ENCODE measurements around the gene TLE6. TPM values are rescaled to one million over a fixed set of nuclear protein-coding genes. Genes with fewer than 3 reads are reported as not detected.
A peak's percentile ranks its signal among the peaks of the same experiment; 100 is the strongest.
"Not testable (repeated sequence)": the region's sequence is repeated elsewhere in the genome, so short reads cannot be mapped to it uniquely, and the experiment has no call there.

The TLE6 gene
- polyA plus RNA-seq (ENCODE audit: insufficient read length in 12 of 12): under 1 TPM in 10 of 12 donors, not detected in 2; 0.21 to 0.92 (median 0.63) TPM
- long read RNA-seq, donor 1: 0 reads
- long read RNA-seq, donor 2: 0 reads
- long read RNA-seq, donor 3: 0 reads
- long read RNA-seq, donor 4: 0 reads
- long read RNA-seq, donor 5: 0 reads
- long read RNA-seq, donor 6: 0 reads
- long read RNA-seq, donor 7: 0 reads
- long read RNA-seq, donor 8: 0 reads
- long read RNA-seq, donor 9: 0 reads
- long read RNA-seq, donor 10: 0 reads
- long read RNA-seq, donor 11: 0 reads

GRCh38 chr19:2977001-2977745, at the start of gene TLE6:
Gene TLE6, plus strand, starts transcription at chr19:2977564. Its CDS starts 670 bp downstream, at chr19:2978234.
- DNase-seq: peak; percentile 93

DNA sequence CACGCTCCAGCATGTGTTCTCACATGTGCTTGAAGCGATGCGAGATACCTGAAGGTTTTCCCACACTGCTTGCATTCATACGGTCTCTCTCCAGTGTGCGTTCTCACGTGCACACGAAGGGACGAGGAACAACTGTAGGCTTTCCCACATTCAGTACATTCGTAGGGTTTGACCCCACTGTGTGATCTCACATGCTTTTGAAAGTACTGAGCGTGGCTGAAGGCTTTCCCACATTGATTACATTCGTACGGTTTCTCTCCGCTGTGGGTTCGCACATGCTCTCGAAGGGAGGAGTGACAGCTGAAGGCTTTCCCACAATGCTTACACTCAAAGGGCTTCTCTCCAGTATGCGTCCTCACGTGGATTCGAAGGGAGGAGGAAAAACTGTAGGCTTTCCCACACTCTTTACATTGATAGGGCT, 43.9 kb upstream of the TLE6 start:
- DNase-seq: no peak

DNA sequence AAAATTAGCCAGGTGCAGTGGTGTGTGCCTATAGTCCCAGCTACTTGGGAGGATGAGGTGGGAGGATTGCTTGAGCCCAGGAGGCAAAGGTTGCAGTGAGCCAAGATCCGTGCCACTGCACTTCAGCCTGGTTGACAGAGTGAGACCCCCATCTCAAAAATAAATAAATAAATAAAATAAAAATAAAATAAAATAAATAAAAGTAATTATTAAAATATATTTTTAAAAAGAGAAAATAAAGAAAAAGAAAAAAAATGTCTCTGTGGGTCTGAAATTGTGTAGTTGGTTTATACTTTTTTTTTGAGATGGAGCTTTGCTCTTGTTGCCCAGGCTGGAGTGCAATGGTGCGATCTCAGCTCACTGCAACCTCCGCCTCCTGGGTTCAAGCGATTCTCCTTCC, 41.5 kb upstream of the TLE6 start:
- not testable (repeated sequence) for DNase-seq

DNA sequence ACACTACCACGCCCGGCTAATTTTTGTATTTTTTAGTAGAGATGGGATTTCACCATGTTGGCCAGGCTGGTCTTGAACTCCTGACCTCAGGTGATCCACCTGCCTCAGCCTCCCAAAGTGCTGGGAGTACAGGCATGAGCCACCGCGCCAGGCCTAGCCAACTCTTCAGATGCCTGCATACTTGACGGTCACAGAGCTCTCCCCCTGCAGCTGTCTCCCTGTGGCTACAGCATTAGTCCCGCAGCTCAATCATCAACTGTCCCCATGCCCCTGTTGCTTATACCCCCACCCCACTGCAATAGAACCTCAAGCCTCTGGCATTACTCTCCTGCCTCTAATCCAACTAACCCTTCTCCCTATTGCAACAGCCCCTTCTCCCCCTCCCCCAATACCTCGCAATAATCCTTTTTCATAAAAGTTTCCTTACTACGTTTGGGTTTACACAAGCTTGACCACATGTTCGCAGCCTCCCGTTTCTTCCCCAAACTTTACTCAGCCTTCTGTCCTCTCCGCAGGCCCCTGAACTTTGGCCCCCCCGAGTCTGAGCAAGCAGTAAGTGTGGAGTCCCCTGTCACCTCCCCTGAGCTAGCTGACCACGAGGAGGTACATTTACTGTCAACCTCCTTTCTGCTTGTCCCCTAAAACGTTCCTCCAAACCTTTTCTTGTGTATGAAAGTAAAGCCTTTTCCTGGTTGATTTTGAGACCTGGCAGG, 34.3 kb upstream of the TLE6 start:
- DNase-seq: no peak

- DNase-seq: no peak
Measured at GRCh38 chr19:2944403-2944774, 33.0 kb upstream of the TLE6 start.

DNA sequence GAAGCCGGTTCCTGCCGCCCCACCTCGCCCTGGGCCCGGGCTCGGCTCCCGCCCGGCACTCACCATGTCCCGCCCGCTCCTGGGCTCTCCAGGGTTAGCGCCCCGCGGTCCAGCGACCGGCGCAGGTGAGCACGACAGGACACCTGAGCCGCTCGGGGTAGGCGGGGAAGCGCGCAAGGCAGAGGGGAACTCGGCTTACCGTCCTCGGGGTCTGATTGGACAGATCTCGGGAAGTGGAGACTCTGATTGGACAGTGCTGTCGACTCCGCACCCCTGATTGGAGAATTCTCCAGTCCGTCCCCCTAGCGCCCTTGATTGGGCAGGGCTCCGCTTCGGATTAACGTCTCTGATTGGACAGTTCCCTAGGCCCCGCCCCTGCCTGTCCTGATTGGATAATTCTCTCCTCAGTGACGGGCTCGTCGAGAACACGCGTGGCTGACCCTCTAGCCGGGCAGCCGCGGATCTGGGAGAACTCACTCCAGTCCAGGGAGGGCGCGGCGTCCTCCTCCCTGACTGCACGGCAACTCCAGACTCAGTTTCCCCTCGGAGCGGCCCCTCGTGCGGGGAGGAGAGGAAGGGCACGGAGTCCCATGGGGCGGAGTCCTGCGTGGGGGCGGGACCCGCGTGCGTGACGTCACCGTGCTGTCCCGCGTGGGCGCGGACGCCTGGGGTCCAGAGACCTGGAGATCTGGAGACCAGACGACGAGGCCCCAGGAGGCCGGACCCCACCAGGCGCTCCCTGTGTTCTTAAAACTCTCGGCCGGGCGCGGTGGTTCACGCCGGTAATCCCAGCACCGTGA, 32.4 kb upstream of the TLE6 start, which contains the start of gene ZNF77:
ZNF77 (minus strand) TSS at position 197 of the 800 bp plus-strand sequence; CDS start at position 66, 131 bp downstream.
- DNase-seq: peak; percentile 99

- DNase-seq: no peak
Measured at GRCh38 chr19:2945575-2946184, 31.7 kb upstream of the TLE6 start.

DNA sequence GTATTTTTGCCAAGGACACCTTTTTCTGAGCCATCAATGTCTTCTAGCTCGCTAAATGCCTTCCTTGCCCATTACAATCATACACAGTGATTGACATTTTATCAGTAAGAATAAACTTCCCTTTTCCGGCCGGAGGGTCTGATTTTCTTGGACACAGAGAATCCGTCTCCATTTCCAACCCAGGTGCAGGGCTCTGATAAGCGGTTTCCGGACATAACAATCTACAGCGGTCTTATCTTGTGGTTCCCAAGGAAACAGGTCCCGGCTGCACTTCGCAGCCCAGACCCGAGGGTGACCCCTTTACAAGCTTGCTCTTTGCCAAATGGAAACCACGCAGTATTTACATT, 27.5 kb upstream of the TLE6 start:
- no peak for DNase-seq

- DNase-seq: peak; percentile 100
Measured at GRCh38 chr19:2950286-2951124, 26.9 kb upstream of the TLE6 start.

DNA sequence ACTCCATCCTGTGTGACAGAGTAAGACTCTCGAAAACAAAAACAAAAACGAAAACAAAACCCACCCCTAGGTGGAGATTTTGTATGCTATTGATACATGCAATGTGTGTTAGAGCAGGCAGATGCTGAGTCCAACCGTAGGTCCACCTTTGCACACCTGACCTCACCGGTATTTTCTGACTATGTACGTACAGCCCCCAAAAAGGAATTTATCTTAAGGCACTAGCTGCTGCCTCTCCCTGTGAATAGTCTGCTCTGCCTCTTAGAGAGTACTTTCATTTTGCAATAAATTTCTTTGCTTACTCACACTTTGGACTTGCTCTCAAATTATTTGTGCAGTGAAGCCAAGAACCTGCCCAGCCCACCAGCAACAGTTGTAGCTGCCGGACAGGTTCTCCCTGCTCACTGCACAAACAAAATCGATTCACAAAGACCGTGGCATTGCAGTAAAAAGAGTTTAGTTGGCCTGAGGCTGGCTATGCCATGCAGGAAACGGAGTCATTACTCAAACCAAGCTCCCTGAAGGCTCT, 24.3 kb upstream of the TLE6 start:
- DNase-seq: no peak

GRCh38 chr19:2957160-2957559, 20.2 kb upstream of the TLE6 start:
- no peak for DNase-seq

DNA sequence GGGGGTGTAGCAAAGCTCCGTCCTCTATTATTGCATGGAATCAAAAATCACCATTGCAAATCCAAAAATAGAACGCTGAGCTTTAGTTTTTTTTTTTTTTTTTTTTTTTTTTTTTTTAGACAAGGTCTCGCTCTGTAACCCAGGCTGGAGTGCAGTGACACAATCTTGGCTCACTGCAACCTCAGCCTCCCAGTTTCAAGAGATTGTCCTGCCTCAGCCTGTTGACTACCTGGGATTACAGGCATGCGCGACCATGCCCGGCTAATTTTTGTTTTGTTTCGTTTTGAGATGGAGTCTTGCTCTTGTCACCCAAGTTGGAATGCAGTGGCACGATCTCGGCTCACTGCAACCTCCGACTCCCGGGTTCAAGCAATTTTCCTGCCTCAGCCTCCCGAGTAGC, 17.2 kb upstream of the TLE6 start:
- no peak for DNase-seq

- peak; percentile 88 for DNase-seq
Measured at GRCh38 chr19:2962018-2962670, 15.2 kb upstream of the TLE6 start.

- no peak for DNase-seq
Measured at GRCh38 chr19:2963122-2963521, 14.2 kb upstream of the TLE6 start.

GRCh38 chr19:2963631-2964030, 13.7 kb upstream of the TLE6 start:
- DNase-seq: not testable (repeated sequence)

GRCh38 chr19:2964874-2965273, 12.5 kb upstream of the TLE6 start:
- DNase-seq: no peak

GRCh38 chr19:2967972-2968371, 9.4 kb upstream of the TLE6 start:
- no peak for DNase-seq

GRCh38 chr19:2969104-2969504, 8.3 kb upstream of the TLE6 start:
- peak; percentile 83 for DNase-seq

DNA sequence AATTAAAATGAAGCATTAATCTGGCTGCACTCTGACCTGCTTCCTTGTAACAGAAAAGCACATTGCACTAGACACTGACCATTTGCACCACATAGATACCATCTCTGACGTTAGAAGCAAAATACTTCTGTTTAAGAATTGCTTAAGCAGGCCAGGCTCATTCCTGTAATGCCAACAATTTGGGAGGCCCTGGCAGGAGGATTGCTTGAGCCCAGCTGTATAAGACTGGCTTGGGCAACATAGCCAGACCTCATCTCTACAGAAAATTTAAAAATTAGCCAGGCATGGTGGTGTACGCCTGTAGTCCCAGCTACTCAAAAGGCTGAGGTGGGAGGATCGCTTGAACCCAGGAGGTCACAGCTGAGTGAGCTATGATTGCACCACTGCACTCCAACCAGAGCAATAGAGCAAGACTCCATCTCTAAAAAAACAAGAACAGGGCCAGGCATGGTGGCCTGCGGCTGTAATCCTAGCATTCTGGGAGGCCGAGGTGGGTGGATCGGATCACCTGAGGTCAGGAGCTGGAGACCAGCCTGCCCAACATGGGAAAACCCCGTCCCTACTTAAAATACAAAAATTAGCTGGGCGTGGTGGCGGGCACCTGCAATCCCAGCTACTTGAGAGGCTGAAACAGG, 7.0 kb upstream of the TLE6 start:
- DNase-seq: no peak
